HG03108 (cell line): ENCODE results near the gene DMXL1.

ENCODE experiments used
- ATAC-seq: cut with Tn5 transposase; IDR thresholded peaks from one replicate; pipeline ENCODE4 v1.9.1; 2021; ENCODE audit warnings: moderate library complexity; ENCODE audit not compliant: unreplicated experiment

Gene DMXL1

GRCh38 chr5:119285070-119285916, 214.4 kb downstream of the DMXL1 start:
- no peak for ATAC-seq

GRCh38 chr5:119286511-119287488, 215.9 kb downstream of the DMXL1 start:
- ATAC-seq, result no peak

GRCh38 chr5:119287547-119288111, 216.7 kb downstream of the DMXL1 start:
- ATAC-seq, result peak; percentile 31

- ATAC-seq, result no peak
Measured at GRCh38 chr5:119288379-119289033, 217.6 kb downstream of the DMXL1 start.

- ATAC-seq, result no peak
Measured at GRCh38 chr5:119289438-119290044, 218.7 kb downstream of the DMXL1 start.

GRCh38 chr5:119290161-119290569, 219.3 kb downstream of the DMXL1 start:
- ATAC-seq, result peak; percentile 85

- no peak for ATAC-seq
Measured at GRCh38 chr5:119290607-119291006, 219.7 kb downstream of the DMXL1 start.

- no peak for ATAC-seq
Measured at GRCh38 chr5:119291056-119291455, 220.2 kb downstream of the DMXL1 start.

- no peak for ATAC-seq
Measured at GRCh38 chr5:119291877-119292276, 221.0 kb downstream of the DMXL1 start.

GRCh38 chr5:119292701-119293515, 222.0 kb downstream of the DMXL1 start:
- no peak for ATAC-seq

- ATAC-seq, result no peak
Measured at GRCh38 chr5:119293516-119293829, 222.6 kb downstream of the DMXL1 start.
